OCI-LY1 (cell line): Measurements from ENCODE around the gene ZBTB32.

Source experiments
- H2AFZ ChIP-seq: fragments of 200-600 bp; sonication (generic), shearing (Covaris generic); 2 replicates; pipeline ENCODE4 v1.6.0; 2014; ENCODE audit warnings: antibody characterized with exemption, mild to moderate bottlenecking, low read length
- H3F3A ChIP-seq: fragments of 200-600 bp; sonication (generic), shearing (Covaris generic); 2 replicates; pipeline ENCODE4 v1.6.0; 2014; ENCODE audit warnings: mild to moderate bottlenecking, antibody characterized with exemption, low read length, moderate library complexity; ENCODE audit not compliant: insufficient read depth
- H3K27ac ChIP-seq: fragments of 200-600 bp; sonication (generic); 2 replicates; pipeline ENCODE4 v1.5.1; 2014; ENCODE audit warnings: low read length, mixed run types, mild to moderate bottlenecking, low read depth; ENCODE audit not compliant: poor library complexity, severe bottlenecking
- H3K27me3 ChIP-seq: fragments of 200-600 bp; sonication (generic); 2 replicates; pipeline ENCODE4 v1.6.0; 2014; ENCODE audit warnings: antibody characterized with exemption, mild to moderate bottlenecking, low read length, moderate library complexity; ENCODE audit not compliant: insufficient read depth
- H3K36me3 ChIP-seq: fragments of 200-600 bp; sonication (generic); 2 replicates; pipeline ENCODE4 v1.6.1; 2014; ENCODE audit warnings: mild to moderate bottlenecking, antibody characterized with exemption, low read length, moderate library complexity, mixed read lengths; ENCODE audit not compliant: insufficient read depth
- H3K4me1 ChIP-seq: fragments of 200-600 bp; sonication (generic); 2 replicates; pipeline ENCODE4 v1.5.1; 2014; ENCODE audit warnings: mild to moderate bottlenecking, low read length, moderate library complexity; ENCODE audit not compliant: insufficient read depth, severe bottlenecking
- H3K4me2 ChIP-seq: fragments of 200-600 bp; sonication (generic), shearing (Covaris generic); 2 replicates; pipeline ENCODE4 v1.6.1; 2014; ENCODE audit warnings: low read length
- H3K4me3 ChIP-seq: fragments of 200-600 bp; sonication (generic); 2 replicates; pipeline ENCODE4 v1.5.1; 2014; ENCODE audit warnings: low read length, low read depth, mild to moderate bottlenecking, mixed read lengths; ENCODE audit not compliant: poor library complexity, severe bottlenecking
- H3K79me2 ChIP-seq: fragments of 200-600 bp; shearing (Covaris generic); 2 replicates; pipeline ENCODE4 v1.6.1; 2016; ENCODE audit warnings: mixed run types, low read length, mixed read lengths; ENCODE audit not compliant: insufficient read depth
- H3K9ac ChIP-seq: fragments of 200-600 bp; sonication (generic), shearing (Covaris generic); 2 replicates; pipeline ENCODE4 v1.6.1; 2014; ENCODE audit warnings: mild to moderate bottlenecking, low read length, mixed read lengths
- H3K9me2 ChIP-seq: fragments of 200-600 bp; sonication (generic), shearing (Covaris generic); 2 replicates; pipeline ENCODE4 v1.6.1; 2014; ENCODE audit warnings: low read depth, mild to moderate bottlenecking, low read length, mixed read lengths
- H3K9me3 ChIP-seq: fragments of 200-600 bp; shearing (Covaris generic); 2 replicates; pipeline ENCODE4 v1.6.1; 2014; ENCODE audit warnings: low read length, mixed read lengths
- H4K20me1 ChIP-seq: fragments of 200-600 bp; sonication (generic), shearing (Covaris generic); 2 replicates; pipeline ENCODE4 v1.6.0; 2016; ENCODE audit warnings: mild to moderate bottlenecking, low read length; ENCODE audit not compliant: insufficient read depth
- EZH2 ChIP-seq: fragments of 200-600 bp; sonication (generic), shearing (Covaris generic); IDR thresholded peaks from 2 replicates; pipeline ENCODE4 v1.8.0; 2017; ENCODE audit warnings: borderline replicate concordance, mixed run types, mild to moderate bottlenecking, antibody characterized with exemption, low read length, moderate library complexity, mixed read lengths
- TF ChIP-seq, protein P1 (sequence below): fragments of 200-600 bp; sonication (generic), shearing (Covaris generic); IDR thresholded peaks from 2 replicates; pipeline ENCODE4 v1.5.1; 2017; ENCODE audit warnings: mild to moderate bottlenecking, antibody characterized with exemption, low read length, moderate library complexity, mixed read lengths

Gene ZBTB32

DNA sequence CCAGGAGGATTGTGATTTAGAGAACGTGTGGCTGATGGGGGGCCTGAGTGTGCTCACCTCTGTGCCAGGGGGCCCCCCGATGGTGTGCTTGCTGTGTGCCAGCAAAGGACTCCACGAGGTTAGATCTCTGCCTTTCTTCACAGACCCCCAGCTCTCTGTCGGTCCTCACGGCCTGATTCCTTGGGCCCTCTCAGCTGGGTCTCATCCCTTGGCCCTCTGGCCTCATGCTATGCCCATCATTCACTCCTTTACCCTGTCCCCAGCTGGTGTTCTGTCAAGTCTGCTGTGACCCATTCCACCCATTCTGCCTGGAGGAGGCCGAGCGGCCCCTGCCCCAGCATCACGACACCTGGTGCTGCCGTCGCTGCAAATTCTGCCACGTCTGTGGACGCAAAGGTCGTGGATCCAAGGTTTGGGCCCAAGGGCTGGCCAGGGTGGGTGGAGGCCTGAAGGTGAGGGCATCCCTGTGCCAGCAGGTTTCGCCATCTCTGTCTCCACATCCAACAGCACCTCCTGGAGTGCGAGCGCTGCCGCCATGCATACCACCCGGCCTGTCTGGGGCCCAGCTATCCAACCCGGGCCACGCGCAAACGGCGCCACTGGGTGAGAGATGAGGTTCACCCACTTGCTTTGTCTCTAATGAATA, 21.0 kb downstream of the ZBTB32 start:
- Histone ChIP-seq H3K4me3 (no peak overlapping the region), H3K27me3 (no peaks in the 10 kb centered on the region), H3K4me2 (no peak overlapping the region), H3K27ac (no peak overlapping the region), H3K36me3 (peaks cover 90% of the 10 kb centered on the region), H3F3A (no peaks in the 10 kb centered on the region), H3K79me2 (no peaks in the 10 kb centered on the region), H4K20me1 (no peaks in the 10 kb centered on the region), H3K9me3 (no peaks in the 10 kb centered on the region), H3K4me1 (no peaks in the 10 kb centered on the region), H2AFZ (no peak overlapping the region), H3K9ac (no peak overlapping the region), H3K9me2 (no peaks in the 10 kb centered on the region)
- TF ChIP-seq, protein P1, sequence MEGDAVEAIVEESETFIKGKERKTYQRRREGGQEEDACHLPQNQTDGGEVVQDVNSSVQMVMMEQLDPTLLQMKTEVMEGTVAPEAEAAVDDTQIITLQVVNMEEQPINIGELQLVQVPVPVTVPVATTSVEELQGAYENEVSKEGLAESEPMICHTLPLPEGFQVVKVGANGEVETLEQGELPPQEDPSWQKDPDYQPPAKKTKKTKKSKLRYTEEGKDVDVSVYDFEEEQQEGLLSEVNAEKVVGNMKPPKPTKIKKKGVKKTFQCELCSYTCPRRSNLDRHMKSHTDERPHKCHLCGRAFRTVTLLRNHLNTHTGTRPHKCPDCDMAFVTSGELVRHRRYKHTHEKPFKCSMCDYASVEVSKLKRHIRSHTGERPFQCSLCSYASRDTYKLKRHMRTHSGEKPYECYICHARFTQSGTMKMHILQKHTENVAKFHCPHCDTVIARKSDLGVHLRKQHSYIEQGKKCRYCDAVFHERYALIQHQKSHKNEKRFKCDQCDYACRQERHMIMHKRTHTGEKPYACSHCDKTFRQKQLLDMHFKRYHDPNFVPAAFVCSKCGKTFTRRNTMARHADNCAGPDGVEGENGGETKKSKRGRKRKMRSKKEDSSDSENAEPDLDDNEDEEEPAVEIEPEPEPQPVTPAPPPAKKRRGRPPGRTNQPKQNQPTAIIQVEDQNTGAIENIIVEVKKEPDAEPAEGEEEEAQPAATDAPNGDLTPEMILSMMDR: no peak
- TF ChIP-seq EZH2: no peak

DNA sequence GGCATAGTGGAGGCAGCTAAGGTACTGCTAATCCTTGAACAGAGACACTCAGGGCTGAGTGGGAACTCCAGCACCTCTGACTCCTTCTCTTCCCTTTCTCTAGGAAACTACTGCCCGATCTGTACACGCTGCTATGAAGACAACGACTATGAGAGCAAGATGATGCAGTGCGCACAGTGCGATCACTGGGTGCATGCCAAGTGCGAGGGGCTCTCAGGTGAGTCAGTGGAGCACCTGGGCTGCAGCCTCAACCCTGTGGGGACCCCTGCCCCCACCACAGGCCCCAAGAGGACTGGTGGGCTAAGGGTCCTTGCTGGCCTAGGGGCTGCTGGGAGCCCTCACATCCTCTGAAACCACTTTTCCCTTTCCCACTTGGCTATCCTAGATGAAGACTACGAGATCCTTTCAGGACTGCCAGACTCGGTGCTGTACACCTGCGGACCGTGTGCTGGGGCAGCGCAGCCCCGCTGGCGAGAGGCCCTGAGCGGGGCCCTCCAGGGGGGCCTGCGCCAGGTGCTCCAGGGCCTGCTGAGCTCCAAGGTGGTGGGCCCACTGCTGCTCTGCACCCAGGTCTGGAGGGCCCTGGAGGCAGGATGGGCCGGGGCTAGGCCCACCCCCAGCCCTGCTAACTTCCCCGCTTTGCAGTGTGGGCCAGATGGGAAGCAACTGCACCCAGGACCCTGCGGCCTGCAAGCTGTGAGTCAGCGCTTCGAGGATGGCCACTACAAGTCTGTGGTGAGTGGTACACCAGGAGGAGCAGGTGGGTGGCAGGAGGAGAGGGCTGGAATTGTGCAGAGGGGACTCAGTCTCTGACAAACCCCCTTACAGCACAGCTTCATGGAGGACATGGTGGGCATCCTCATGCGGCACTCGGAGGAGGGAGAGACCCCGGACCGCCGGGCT, 22.9 kb downstream of the ZBTB32 start:
- Histone ChIP-seq H3K27ac (no peak overlapping the region), H2AFZ (no peak overlapping the region), H3K36me3 (peaks cover 96% of the 10 kb centered on the region), H3K9me3 (no peaks in the 10 kb centered on the region), H3K9me2 (no peaks in the 10 kb centered on the region), H3K79me2 (no peaks in the 10 kb centered on the region), H3K9ac (no peak overlapping the region), H4K20me1 (no peaks in the 10 kb centered on the region), H3K27me3 (no peaks in the 10 kb centered on the region), H3F3A (no peaks in the 10 kb centered on the region), H3K4me2 (no peak overlapping the region), H3K4me3 (no peak overlapping the region), H3K4me1 (no peaks in the 10 kb centered on the region)
- TF ChIP-seq, protein P1: no peak
- TF ChIP-seq EZH2: no peak

DNA sequence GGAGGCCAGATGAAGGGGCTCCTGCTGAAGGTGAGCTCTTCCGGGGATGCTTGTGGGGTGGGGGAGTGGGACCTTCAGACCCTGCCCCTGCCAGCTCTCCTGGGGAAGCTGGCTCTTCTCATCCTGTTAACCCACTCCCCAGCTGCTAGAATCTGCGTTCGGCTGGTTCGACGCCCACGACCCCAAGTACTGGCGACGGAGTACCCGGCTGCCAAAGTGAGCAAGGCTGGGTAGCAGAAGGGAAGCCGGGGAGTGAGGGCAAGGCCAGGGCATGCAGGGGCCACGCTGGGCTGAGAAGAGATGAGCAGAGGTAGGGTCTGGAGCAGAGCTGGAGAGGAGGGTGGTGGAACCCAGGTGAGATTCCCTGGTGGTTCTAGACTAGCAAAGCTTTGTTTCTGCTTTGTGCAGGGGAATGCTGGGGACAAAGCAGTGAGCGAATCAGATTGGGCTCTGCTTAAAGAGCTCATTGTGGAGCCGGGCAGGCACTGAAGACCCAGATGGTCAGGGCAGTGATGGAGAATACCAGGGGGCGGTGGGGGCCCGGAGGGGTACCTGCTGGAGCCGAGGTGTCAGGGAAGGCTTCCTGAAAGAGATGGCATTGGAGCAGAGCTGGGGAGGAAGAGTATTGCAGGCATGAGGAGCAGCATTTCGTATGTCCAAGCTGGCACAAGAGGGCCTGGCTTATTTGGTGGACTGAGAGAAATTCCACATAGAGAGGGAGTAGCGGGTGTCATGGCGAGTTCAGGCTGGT, 23.8 kb downstream of the ZBTB32 start:
- Histone ChIP-seq H3K4me2 (no peak overlapping the region), H3K4me1 (no peaks in the 10 kb centered on the region), H2AFZ (no peak overlapping the region), H3K27ac (no peak overlapping the region), H3K79me2 (no peaks in the 10 kb centered on the region), H3F3A (no peaks in the 10 kb centered on the region), H3K9me2 (no peaks in the 10 kb centered on the region), H3K9me3 (no peaks in the 10 kb centered on the region), H3K36me3 (peaks cover 94% of the 10 kb centered on the region), H3K27me3 (no peaks in the 10 kb centered on the region), H4K20me1 (no peaks in the 10 kb centered on the region), H3K4me3 (no peak overlapping the region), H3K9ac (no peak overlapping the region)
- no peak for TF ChIP-seq EZH2
- TF ChIP-seq, protein P1: no peak
